GM18520 (cell line): ENCODE measurements around the gene RREB1.
A peak's percentile ranks its signal among the peaks of the same experiment; 100 is the strongest.

ENCODE experiments used
- ATAC-seq: cut with Tn5 transposase; IDR thresholded peaks from one replicate; pipeline ENCODE4 v1.9.1; 2021; ENCODE audit not compliant: unreplicated experiment

The RREB1 gene

GRCh38 chr6:7088076-7088742, 19.6 kb upstream of the RREB1 start:
- ATAC-seq = no peak

GRCh38 chr6:7098993-7099392, 8.8 kb upstream of the RREB1 start:
- no peak for ATAC-seq

GRCh38 chr6:7100072-7100752, 7.5 kb upstream of the RREB1 start:
- ATAC-seq = peak; percentile 69

DNA sequence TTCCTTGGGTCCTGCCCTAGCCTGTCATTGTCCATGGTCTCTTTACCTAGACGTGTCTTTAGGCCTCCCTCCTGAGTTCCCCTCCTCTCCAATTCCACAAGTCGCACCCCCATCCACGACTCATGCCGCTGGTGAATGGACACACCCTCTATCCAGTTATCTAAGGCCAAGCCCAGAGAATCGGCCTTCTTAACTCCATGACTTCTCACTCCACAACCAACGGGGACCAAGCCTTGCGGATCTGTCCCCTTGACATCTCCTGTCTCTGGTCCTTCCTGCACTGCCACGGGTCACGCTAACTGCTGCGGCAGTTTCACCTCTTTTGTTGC, 7.0 kb upstream of the RREB1 start:
- no peak for ATAC-seq

DNA sequence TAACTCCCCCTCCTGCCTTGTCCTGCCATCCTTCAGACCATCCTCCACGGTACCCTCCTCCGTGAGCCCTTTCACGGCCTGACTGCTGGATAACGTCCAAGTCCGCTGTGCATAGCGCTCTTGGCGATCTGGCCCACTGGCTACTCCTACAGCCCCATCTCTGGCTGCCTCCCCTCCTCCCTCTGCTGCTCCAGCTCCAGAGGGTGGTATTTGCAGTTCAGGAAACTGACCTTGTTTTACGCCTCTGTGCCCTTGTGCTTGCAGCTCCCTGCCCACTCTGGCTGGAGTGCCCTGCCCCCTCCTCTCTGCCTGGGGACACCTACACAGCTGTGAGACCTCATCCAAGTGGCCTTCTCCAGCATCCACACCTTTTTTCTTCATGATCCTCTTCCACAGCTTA, 6.5 kb upstream of the RREB1 start:
- no peak for ATAC-seq

DNA sequence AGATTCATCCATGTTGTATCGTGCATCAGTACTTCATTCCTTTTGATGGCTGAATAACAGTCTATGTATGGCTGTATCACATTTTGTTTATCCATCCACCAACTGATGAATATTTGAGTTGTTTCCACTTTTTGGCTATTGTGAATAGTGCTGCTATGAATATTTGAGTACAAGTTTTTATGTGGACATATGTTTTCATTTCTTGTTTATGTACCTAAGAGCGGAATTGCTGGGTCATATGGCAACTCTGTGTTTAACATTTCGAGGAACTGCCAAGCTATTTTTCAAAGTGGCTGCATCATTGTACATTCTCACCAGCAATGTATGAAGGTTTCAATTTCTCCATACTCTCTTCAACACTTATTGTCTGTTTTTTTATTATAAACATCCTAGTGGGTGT, 3.0 kb upstream of the RREB1 start:
- no peak for ATAC-seq

- no peak for ATAC-seq
Observed at GRCh38 chr6:7106215-7106751, 1.5 kb upstream of the RREB1 start.

- ATAC-seq = no peak
Observed at GRCh38 chr6:7106752-7107577, 796 bp upstream of the RREB1 start.

- ATAC-seq = no peak
Observed at GRCh38 chr6:7108196-7108963, 619 bp downstream of the RREB1 start.

DNA sequence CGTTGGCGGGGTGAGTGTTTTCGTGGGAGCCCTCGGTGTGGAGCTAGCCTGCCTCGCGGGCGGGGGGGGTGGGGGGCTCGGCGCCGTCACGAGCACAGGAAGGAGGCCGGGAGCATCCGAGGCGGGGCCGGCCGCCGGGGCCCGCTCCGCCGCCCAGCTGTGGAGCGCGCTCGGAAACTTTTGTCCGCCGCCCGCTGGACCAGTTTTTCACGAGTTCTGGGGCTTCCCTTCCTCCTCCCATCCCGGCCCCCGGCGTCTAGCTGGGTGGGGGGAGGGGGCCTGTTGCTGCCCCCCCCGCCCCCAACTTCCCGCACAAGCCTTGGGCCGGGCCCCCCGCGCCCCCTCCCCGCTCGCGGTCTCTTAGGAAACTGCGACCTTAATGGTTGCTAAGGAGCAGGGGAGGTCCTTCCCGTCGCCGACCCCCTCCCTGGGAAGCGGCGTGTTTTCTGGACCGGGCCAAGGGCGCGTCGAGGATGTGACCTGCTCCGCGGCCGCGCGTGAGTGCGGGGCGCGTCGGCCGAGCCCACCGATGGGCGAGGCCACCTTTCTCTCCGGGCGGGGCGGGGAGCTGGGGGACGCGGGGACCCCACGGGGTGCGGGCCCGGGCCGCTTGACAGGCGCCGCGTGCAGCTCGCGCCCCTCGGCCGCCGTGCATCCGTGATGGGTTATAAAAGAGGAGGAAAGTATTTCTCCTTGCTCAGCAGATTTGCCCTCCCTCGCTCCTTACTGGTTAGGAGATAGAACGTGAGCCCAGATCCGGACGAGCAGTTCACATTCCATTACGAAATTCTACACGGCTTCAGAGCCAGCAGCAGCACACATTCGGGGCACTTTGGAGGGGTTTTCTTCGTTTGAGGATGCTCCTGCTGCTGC, 1.4 kb downstream of the RREB1 start:
- ATAC-seq = no peak

GRCh38 chr6:7110092-7110792, 2.5 kb downstream of the RREB1 start:
- ATAC-seq = no peak

GRCh38 chr6:7111095-7111690, 3.4 kb downstream of the RREB1 start:
- no peak for ATAC-seq

DNA sequence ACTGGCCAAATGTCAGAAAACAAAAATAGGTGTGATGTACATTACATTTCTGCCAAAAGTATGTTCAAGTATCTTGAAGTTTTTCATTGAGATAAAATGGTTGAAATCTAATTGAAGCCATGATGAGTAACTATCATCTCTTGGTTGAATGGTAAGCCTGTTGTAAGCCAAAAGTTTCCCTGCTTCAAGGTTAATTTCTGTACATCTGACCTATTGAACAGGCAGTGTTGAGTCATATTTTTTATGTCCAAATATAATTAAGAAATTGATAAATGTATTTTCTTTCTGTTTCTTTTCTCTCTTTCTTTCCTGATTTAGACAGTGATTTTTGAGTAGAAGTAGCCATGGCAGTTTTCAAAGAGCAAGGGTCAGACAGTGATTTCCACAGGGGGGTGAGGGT, 4.4 kb downstream of the RREB1 start:
- no peak for ATAC-seq

DNA sequence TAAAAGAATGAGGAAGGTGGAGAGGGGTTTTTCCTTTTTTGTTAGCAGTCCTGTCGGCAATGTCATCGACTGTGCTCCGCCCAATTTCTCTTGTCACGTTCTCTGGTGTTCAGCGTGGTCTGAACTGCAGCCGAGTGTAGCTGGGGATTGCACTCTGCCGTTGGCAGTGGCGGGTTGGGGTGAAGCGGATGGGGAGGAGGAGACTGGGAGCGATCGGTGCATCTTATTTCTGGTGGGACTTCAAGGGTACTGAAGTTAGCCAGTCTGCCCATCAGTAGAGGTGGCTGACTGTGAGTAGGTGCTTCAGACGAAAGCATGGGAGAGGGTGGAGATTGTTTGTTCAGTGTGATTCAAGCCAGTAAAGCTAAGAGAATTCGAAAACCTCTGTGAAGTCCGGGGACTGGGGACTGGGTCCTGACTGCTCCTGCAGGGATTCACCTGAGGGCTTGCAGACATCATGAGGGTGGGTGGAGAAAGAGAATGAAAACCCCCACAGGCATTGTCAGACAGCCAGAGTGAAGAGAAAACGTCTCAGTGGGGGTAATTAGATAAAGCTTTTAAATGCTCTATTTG, 5.1 kb downstream of the RREB1 start:
- no peak for ATAC-seq

DNA sequence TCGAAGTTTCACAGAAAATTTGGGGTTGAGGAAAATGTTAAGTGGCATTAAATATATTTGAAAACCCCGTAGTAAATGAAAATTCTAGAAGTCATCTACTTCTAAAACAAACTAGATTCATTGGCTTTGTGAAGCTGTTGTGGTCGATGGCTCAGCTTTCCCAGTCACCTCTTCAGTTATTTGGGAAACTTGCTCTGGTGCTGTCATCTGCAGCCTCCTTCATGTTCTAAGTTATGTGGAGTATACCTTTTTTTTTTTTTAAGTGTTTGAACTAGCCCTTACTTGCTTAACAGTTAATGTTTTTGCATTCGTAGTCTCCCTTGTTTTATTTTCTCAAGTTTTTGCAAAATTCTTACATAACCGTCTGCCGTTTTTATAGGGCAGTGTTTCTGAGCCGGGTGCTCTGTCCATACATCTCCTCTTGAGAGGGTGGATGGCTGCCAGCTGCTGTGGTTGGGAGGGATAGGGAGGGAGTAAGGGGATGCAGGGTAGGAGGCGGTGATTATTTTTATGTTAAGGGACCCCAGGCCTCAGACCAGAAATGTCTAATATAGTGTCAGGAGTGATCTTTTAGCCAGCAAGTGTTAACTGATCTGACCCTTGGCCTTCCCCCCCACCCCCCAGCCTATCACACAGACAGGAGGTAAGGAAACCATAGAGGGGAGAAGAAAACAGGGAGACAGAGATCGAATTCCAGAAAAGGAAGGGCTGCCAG, 7.1 kb downstream of the RREB1 start:
- ATAC-seq = no peak

DNA sequence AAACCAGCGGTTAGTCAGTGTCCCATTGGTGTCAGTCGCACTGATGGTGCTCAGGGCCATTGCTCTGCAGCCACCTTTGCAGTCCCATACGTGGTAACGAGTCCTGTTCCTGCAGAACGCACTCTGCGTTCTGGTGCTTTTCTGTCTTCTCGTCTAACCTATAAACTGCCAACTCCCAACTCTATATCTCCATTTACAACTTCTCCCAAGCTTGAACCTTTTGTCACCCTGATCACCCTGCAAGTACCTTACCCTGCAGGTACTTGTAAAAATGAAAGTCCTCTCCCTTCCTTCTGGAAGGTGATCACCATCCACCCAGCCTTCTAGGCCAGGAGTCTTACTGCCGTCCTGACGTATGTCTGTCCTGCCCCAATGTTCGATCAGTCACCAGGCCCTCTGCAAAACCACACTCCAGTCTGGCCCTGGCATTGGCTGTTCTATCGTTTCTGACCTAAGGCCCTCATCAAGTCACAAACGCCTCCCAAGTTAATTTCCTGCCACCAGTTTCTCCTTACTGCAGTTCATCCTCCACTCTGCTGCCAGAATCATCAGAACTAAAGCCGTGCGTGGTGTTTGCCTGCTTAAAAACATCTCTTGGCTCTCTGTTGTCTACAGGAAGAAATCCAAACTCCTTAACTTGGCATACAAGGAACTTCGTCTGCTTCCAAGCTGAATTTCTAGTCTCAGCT, 7.9 kb downstream of the RREB1 start:
- ATAC-seq = no peak

GRCh38 chr6:7119272-7119801, 11.6 kb downstream of the RREB1 start:
- ATAC-seq = no peak
